Spleen (tissue), 11 donors: ENCODE results near the gene PRR27. TPM values are rescaled to one million over a fixed set of nuclear protein-coding genes. Genes with fewer than 3 reads are reported as not detected.

Experiments
- DNase-seq: peaks from one replicate; pipeline ENCODE4 v3.0.0-alpha.2; 2020
- H3K27ac ChIP-seq, 8 donors: fragments of 200-600 bp; sonication (generic) in 7 of 8; 1 replicate in 4 of 8; 2 replicates in 4 of 8; pipeline versions ENCODE4 v1.5.0 to v1.8.0; 2016 to 2021; ENCODE audit warnings: inconsistent platforms in 4 of 8, mild to moderate bottlenecking in 4 of 8, moderate library complexity in 1 of 8
- H3K27me3 ChIP-seq, 7 donors: fragments of 200-600 bp; sonication (generic) in 6 of 7; replicated peaks in 1 of 7; 1 replicate in 4 of 7; 2 replicates in 3 of 7; pipeline versions ENCODE4 v1.5.0 to v1.8.0; 2016 to 2021; ENCODE audit warnings: inconsistent platforms in 3 of 7, mild to moderate bottlenecking in 1 of 7
- H3K36me3 ChIP-seq, 6 donors: fragments of 200-600 bp; sonication (generic) in 5 of 6; 1 replicate in 4 of 6; 2 replicates in 2 of 6; pipeline versions ENCODE4 v1.5.0 to v1.8.0; 2016 to 2021; ENCODE audit warnings: inconsistent platforms in 2 of 6
- H3K4me1 ChIP-seq, 6 donors: fragments of 200-600 bp; sonication (generic) in 5 of 6; 1 replicate in 3 of 6; 2 replicates in 3 of 6; pipeline versions ENCODE4 v1.5.0 to v1.8.0; 2016 to 2021; ENCODE audit warnings: inconsistent platforms in 3 of 6
- H3K4me3 ChIP-seq, 8 donors: fragments of 200-600 bp; sonication (generic) in 7 of 8; 1 replicate in 4 of 8; 2 replicates in 4 of 8; pipeline versions ENCODE4 v1.5.0 to v1.8.0; 2016 to 2021; ENCODE audit warnings: inconsistent platforms in 4 of 8, mild to moderate bottlenecking in 4 of 8, moderate library complexity in 2 of 8
- H3K9me3 ChIP-seq, 8 donors: fragments of 200-600 bp; sonication (generic) in 7 of 8; 1 replicate in 4 of 8; 2 replicates in 4 of 8; pipeline versions ENCODE4 v1.5.0 to v1.8.0; 2016 to 2021; ENCODE audit warnings: inconsistent platforms in 4 of 8
- CTCF ChIP-seq, 11 experiments: fragments of 200-600 bp in 7 of 11; fragments of 450-650 bp in 4 of 11; sonication (generic) in 4 of 11; IDR thresholded peaks in 8 of 11; conservative IDR thresholded peaks in 3 of 11; 1 replicate in 7 of 11; 2 replicates in 4 of 11; pipeline versions ENCODE4 v1.4.0 to v1.8.0; 2016 to 2021; ENCODE audit warnings: antibody characterized with exemption in 11 of 11, inconsistent platforms in 4 of 11, mild to moderate bottlenecking in 1 of 11
- POLR2A ChIP-seq, 3 donors: fragments of 450-650 bp; IDR thresholded peaks; one replicate each; pipeline ENCODE4 v1.5.1; 2017; ENCODE audit warnings: antibody characterized with exemption in 3 of 3, mild to moderate bottlenecking in 1 of 3
- POLR2AphosphoS5 ChIP-seq, 3 donors: sonication (generic); formaldehyde crosslinking; IDR thresholded peaks; one replicate each; pipeline ENCODE4 v1.5.1; 2017; ENCODE audit warnings: antibody characterized with exemption in 3 of 3
- WGBS, 5 donors: extraction: QIAGEN DNeasy Blood & Tissue Kit in 3 of 5; methylation state at CpG; one replicate each; pipeline versions ENCODE4 v1.1.5 to v1.1.7; 2013 to 2018; 5-methylcytosine and 5-hydroxymethylcytosine counted together
- intact Hi-C: fragments of 100-400 bp; cut with DNase I; formaldehyde crosslinking; loops from one replicate; pipeline ENCODE4 v1.15.0; 2023; ENCODE audit warnings: low total_unique reads
- polyA plus RNA-seq, 3 donors: library from polyadenylated mRNA; stranded (reverse); fragments of 200-250 nt; gene quantifications; one replicate each; pipeline ENCODE4 v1.2.1, GENCODE V29; 2013
- total RNA-seq, 7 donors: library from RNA; depleted of rRNA in 3 of 7; stranded (reverse); fragments of >200 nt in 3 of 7; fragmentation: NEBNext Ultra II Directional in 4 of 7; extraction: Animal tissue kit (Norgen Biotek cat#: 25700) in 4 of 7; gene quantifications; one replicate each; pipeline versions ENCODE4 v1.1.0 to v1.2.1, GENCODE V29; 2016 to 2021
- donor health status: healthy with polysubstance abuse.
- donor health status: DM: no; HTN: no; CAD: no; lungs with moderate emphysema.
- donor health status: DM: no; HTN: no; CAD: no.
- donor health status: Bipolar disorder and iron deficiency.
- donor health status: healthy.
- donor health status: DM: no; HTN: no; CAD: no.
- donor health status: DM: yes; HTN: yes; CAD: no.

Gene PRR27
- total and polyA plus RNA-seq, 10 donors = not detected

DNA sequence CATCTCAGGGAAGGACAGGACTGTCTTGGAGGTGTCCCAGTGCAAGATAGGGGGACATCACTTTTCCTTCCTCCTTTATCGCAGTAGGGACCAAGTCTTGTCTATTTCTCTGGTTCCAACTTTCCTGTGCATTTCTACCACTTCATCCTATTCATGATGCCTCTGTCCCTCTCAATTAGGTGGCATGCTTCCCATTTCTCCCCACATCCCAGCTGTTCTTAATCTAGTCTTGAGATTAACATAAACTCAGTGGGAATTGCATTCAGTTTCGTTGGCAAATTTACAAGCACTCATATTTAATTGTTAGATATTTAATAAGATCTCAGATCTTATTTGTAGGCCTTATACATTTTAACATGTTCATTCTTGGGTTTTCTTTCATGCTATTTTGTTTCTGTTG lies 25.8 kb downstream of the PRR27 start:
- DNase-seq = no peak
- intact Hi-C loops = no loop called here
- no peaks in the 10 kb centered on the region for H3K36me3 ChIP-seq
- no peak for TF ChIP-seq POLR2AphosphoS5 (IDR thresholded peaks at IDR 0.05)
- TF ChIP-seq POLR2A (IDR thresholded peaks at IDR 0.05) = no peak
- TF ChIP-seq CTCF (IDR thresholded peaks at IDR 0.05 in 8 of 11, conservative IDR thresholded peaks at IDR 0.05 in 3 of 11) = no peak
- no peak overlapping the region for H3K4me3 ChIP-seq
- no peaks in the 10 kb centered on the region for H3K27me3 ChIP-seq
- H3K9me3 ChIP-seq = no peaks in the 10 kb centered on the region
- H3K27ac ChIP-seq = no peak overlapping the region
- 42 to 63% (median 61%) methylated on average over 2 of the region's 2 CpGs for WGBS, 5 donors
- no peaks in the 10 kb centered on the region for H3K4me1 ChIP-seq

DNA sequence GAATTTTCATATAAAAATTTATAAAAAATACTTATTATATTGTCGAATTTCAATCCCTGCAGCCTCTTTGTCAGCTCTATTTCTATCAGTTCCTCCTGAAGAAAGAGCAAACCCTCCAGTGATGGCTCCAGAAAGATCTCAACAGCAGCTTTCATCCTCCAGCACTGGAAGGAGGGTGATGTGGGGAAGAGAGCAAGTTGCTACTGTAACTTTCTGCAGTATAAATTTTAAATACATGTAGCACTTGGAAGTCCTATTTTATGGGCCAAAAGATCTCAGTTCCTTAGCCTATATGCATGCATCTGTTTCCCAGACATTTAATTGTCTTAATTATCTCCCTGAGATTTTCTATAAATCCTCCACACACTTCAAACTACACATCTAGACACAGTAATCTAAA lies 27.8 kb downstream of the PRR27 start:
- no peak for TF ChIP-seq POLR2A (IDR thresholded peaks at IDR 0.05)
- no peak for TF ChIP-seq POLR2AphosphoS5 (IDR thresholded peaks at IDR 0.05)
- TF ChIP-seq CTCF (IDR thresholded peaks at IDR 0.05 in 8 of 11, conservative IDR thresholded peaks at IDR 0.05 in 3 of 11) = no peak
- H3K9me3 ChIP-seq = no peaks in the 10 kb centered on the region

GRCh38 chr4:70182517-70183167 lies 28.6 kb downstream of the PRR27 start:
- Histone ChIP-seq H3K27me3 (no peaks in the 10 kb centered on the region), H3K9me3 (no peaks in the 10 kb centered on the region), H3K4me1 (no peaks in the 10 kb centered on the region), H3K4me3 (no peak overlapping the region), H3K27ac (no peak overlapping the region), H3K36me3 (no peaks in the 10 kb centered on the region)
- no peak for TF ChIP-seq POLR2A (IDR thresholded peaks at IDR 0.05)
- no peak for TF ChIP-seq POLR2AphosphoS5 (IDR thresholded peaks at IDR 0.05)
- TF ChIP-seq CTCF (IDR thresholded peaks at IDR 0.05 in 8 of 11, conservative IDR thresholded peaks at IDR 0.05 in 3 of 11) = no peak
- 48 to 71% (median 61%) methylated on average over 2 of the region's 2 CpGs for WGBS, 5 donors
- intact Hi-C loops = no loop called here
- no peak for DNase-seq

More for the DNA sequence above, 27.8 kb downstream of the PRR27 start:
- Histone ChIP-seq H3K36me3 (no peaks in the 10 kb centered on the region), H3K4me1 (no peaks in the 10 kb centered on the region), H3K27ac (no peak overlapping the region), H3K27me3 (no peaks in the 10 kb centered on the region), H3K4me3 (no peak overlapping the region)
- intact Hi-C loops = no loop called here
- DNase-seq = no peak
- 49 to 71% (median 59%) methylated on average over 1 of the region's 1 CpG for WGBS, 5 donors

- no peaks in the 10 kb centered on the region for H3K4me1 ChIP-seq
- no peak for DNase-seq
- TF ChIP-seq CTCF (IDR thresholded peaks at IDR 0.05 in 8 of 11, conservative IDR thresholded peaks at IDR 0.05 in 3 of 11) = peak in 6 of 11 experiments; percentile 15 to 51 (median 40)
- TF ChIP-seq POLR2AphosphoS5 (IDR thresholded peaks at IDR 0.05) = no peak
- TF ChIP-seq POLR2A (IDR thresholded peaks at IDR 0.05) = no peak
- no peaks in the 10 kb centered on the region for H3K27me3 ChIP-seq
- H3K27ac ChIP-seq = no peak overlapping the region
- intact Hi-C loops = no loop called here
- H3K9me3 ChIP-seq = no peaks in the 10 kb centered on the region
- no peaks in the 10 kb centered on the region for H3K36me3 ChIP-seq
- H3K4me3 ChIP-seq = no peak overlapping the region
- WGBS, 5 donors = 47 to 51% (median 50%) methylated on average over 6 of the region's 6 CpGs
These were observed 29.3 kb downstream of the PRR27 start for GRCh38 chr4:70183168-70183939.
